HG03108 (cell line): ENCODE data around the gene SPOCK2.

ENCODE experiments used
- ATAC-seq: cut with Tn5 transposase; IDR thresholded peaks from one replicate; pipeline ENCODE4 v1.9.1; 2021; ENCODE audit warnings: moderate library complexity; ENCODE audit not compliant: unreplicated experiment

The SPOCK2 gene

DNA sequence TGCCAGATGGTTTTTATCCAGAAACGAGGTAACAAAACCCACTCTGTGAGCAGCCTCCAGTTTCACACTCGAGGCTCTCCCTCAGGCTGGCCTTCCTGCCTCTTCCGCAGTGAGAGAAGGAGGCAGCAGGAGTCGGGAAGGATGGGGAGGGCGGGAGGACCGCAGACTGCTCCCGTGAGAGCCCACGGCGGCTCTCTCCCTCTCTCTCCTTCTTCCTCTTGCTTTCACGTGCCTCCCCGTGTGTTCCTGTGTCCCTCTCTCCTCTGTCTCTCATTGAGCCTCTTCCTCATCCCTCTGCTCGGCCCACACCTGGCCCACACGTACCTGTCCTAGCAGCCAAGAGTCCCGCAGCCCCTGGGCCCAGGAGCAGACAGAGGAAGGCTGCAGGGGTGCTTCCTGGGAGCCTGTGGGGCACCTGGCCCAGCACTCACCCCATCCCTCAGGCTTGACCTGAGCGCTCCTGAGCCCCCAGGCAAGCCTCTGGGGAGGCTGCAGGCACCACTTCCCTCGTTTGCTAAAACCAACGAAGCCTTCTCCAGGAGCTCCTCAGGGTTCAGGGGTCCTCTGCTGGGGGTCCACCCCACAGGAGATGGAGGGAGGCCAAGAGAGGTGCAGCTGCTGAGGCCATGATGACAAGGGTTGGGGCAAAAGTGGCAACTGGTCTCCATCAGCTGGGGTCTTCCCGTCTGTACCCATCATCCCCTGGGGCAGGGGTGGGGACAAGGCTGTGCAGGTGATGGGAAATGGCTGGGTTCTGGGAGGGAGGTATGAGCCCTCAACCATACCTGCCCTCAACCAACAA lies 13.6 kb downstream of the SPOCK2 start:
- ATAC-seq = no peak

DNA sequence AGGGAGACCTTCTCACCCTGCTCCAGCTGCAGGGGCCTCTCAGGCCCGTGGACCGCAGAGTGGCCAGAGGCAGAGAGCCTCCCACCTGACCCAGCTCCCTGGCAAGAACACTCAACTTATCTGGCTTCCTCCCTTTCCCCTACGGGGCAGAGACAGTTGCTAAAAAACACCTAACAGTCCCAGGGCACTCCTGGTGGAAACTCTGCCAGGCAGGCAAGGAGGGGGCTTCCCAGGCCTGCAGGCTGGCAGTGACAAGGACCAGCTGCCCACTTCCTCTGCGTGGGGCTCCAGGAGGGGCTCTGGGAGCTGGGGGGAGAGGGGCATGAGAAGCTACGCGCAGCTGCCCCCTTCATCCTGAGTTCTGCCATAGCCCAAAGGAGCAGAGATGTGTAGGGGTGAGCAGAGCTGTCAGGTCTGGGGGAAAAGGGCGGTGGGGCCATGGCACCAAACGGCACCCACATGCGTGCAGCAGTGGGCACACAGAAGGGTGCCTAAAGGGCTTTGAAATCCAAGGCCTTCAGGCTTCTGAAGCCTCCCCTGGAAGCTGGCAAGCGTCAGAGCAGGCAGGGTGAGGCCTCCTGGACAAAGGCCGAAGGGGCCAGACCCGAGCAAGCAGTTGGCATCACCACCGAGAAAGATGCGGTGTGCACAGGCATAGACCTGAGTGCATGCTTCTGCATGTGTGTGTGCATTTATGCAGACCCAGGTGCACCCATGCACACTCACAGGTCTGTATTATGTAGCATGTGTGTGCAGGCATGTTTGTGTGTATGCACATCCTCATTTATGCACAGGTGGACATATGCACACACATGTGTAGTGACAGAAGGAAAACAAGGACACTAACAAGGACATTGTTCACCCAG lies 14.4 kb downstream of the SPOCK2 start:
- no peak for ATAC-seq

DNA sequence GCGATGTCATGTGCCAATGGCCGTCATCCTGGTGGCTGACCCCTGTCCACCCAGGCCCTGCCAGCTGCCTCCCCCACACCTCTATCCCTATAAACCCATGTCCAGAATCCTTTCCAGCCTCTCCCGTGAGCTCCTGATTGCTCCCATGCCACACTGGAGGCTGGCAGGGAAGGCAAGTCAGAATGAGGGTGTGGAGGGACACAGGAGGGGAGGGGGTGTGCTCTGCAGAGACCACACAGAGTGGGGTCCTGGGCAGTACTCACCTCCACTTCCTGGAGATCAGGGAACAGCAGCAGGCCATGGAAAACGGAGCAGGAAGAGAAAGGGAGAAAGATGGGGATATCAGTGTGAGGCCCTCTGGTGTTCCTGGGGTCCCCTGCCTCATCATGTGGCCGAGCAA lies 15.7 kb downstream of the SPOCK2 start:
- no peak for ATAC-seq

DNA sequence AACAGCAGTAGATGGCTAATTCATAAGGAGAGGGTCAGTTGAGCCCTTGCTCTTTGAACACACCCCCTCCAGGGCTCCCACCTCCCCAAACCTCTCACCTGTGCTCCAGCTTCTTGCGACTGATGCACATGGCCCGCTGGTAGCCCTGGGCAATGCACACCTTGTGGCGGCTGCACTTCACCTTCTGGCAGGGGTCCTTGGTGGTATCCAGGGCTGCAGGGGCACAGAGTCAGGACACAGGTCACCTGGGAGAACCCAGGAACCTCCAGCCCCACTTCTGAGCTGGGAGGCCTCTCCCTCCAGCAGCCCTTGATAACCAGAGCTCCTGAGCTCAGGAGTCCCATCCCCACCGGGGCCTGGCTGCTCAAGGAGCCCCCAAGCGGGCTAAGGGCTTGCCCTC lies 16.3 kb downstream of the SPOCK2 start:
- ATAC-seq = no peak

DNA sequence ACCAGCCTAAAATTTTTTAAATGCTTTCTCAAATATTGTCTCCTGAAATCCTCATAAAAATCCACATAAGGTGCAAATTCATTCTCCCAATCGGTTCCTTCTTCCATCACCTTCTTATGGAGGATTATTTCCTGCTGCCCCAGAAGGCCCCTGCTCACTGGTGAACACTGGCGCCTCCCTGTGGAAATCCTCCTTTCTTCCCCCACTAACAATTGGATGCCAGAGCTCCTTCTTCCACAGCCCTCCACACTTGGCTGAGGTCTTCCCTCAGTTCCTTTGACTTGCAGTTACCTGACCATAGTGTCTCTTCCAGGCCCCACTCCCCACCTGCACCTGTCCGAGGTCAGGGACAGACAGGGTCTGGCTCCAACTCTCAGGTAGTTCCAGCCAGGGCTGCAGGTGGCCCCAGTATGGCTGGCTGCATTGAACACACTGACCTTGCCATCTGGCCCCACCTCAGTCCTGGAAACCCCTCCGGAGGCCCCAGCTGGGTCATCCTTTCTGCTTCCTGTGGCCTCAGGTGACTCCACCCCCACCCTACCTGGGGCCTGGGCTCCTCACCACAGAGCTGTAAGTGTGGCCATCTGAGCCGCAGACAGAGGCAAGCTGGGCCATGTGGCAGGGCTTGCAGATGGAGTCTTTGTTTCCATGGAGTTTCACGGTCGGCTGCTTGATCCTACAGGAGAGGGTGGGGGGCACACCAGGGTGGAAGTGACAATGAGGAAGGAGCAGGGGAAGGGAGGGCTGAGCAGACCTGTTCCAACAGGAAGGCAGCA lies 18.4 kb downstream of the SPOCK2 start:
- ATAC-seq = no peak

DNA sequence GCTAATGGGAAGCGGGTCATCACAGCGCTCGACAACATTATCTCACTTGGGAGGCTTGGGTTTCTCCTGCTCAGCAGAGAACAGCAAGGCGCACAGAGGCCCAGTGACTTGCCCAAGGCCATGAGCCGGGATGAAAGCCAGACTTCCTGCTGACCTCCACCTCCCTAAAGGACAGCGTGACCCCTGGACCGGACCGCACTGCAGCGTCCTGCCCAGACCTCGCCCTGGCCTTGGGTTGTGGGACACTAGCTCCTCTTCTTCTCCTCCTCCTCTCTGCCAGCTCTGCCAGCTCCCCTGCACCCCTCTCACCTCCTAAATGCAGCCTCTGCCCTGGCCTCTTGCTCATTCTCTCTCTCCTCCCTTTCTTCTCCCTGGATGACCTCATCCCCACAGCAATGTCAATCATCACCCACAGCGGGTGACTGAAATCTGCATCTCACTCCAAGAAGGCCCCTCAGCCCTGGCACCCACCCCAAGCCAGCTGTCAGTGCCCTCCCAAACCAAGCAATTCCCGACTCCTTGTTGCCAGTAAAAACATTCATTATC lies 19.4 kb downstream of the SPOCK2 start:
- ATAC-seq = no peak

DNA sequence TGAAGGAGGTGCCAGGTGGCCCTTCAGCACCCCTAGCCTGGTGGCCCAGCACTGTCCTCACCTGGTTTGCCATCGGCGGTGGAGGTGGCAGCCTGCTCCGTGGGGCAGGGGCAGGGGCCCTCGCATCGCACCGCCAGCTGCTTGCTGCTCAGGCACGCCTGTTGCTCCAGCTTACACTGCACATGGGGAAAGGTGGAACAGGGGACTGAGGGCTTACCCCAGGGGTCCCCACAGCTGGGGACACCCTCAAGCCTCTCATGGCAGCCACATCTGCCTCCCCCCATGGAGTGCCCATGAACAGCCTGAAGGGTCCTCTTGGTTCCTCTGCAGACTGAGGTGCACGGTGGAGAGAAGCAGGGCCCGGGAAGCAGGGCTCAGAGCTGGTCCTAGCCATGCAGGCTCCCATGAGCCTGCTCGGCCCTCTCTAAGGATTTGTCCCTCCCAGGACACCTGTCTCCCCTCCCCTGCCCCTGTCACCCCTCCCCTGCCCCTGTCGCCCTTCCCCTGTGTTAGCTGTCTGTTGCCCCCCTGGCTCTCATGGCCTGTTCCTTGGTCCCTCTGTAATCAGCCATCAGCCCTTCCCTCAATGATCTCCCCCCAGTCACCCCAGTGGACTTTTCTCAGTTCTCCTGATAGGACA lies 20.1 kb downstream of the SPOCK2 start:
- no peak for ATAC-seq

DNA sequence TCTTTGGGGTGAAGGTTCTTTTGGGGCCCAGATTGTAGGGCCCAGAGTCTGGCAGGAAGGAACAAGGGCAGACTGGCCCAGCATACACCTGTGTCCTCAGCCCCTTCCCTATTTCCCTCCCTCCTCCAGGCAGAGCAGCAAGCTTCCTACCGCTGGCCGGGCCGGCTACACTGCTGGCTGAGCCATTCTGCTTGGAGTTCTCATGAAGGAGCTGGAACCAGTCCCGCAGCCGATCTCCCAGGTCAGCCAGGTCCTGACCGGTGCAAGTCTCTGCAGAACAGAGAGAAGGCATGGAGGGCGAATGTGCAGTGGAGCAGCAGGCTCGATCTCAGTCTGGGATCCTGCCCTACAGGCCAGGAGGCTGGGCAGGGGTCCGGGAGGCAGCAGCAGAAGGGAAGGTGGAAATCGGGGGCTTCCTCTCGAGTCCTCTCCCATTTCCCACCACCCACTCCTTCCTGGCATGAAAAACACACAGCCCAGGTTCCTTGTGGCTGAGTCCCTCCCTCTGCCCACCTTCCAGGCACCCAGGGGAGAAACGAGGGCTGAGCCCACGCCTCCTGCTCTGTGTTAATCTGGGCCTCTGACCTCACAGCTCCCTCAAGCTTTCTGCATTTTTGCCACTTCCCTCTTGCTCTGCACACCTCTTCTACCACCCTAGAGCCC lies 20.8 kb downstream of the SPOCK2 start:
- no peak for ATAC-seq

DNA sequence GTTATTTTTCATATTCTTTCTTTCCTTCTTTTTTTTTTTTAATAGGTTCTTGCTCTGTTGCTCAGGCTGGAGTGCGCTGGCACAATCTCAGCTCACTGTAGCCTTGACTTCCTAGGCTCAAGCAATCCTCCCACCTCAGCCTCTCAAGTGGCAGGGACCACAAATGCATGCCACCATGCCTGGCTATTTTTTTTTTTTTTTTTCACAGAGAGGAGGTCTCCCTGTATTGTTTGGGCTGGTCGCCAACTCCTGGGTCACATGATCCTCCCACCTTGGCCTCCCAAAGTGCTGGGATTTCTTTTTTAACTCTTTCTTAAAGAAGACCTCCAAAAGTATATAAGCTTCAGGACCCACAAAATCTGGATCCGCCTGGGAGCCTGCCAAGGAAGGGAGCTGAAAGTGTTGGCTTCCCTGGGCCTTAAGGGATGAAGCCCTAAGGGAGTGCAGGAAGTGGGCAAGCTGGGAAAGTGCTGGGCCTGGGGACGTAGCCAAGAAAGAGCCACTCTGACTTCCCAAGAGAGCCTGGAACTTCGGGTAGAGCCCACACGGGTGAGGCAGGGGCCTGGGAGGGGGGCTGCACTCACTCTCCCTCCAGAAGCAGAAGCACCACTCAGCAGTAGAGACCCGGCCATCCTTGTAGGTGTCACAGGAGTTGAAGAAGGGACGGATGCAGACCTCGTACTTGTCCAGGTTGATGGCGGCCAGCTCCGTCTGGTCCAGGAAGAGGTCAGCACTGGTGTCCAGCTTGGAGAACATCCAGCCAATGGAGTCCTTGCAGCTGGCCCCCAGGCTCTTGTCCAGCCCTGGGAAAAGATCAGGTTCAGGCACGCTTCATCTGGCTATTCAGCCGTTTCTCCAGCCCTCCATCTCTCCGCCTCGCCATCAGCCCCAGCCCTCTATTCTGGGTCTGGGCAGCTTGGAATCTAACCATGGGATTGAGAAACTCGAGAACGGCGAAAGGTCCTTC lies 21.8 kb downstream of the SPOCK2 start:
- no peak for ATAC-seq

DNA sequence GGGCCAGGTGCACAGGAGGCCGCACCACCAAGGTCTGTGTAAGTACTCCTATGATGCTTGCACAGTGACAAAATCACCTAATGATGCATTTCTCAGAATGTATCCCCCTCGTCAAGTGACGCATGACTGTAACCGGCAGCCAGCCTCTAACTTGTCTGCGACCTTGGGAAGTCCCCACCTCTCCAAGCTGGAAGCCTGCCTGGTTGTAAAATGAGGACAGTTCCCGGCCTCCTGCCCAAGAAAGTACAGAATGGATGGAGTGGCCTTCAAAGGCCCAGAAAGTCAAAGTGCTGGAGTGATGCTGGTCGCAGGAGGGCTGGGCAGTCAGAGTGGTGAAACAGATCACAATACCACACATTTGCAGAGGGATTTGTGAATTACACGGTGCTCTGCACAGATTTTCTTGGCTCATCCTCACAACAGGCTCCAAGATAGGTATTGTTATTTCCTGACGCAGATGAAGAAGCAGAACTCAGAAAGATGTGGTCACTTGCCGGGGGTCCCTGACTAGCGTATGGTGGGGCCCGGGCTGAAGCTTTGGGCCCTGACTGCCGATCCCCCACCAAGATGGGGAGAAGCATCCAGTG lies 22.8 kb downstream of the SPOCK2 start:
- no peak for ATAC-seq

DNA sequence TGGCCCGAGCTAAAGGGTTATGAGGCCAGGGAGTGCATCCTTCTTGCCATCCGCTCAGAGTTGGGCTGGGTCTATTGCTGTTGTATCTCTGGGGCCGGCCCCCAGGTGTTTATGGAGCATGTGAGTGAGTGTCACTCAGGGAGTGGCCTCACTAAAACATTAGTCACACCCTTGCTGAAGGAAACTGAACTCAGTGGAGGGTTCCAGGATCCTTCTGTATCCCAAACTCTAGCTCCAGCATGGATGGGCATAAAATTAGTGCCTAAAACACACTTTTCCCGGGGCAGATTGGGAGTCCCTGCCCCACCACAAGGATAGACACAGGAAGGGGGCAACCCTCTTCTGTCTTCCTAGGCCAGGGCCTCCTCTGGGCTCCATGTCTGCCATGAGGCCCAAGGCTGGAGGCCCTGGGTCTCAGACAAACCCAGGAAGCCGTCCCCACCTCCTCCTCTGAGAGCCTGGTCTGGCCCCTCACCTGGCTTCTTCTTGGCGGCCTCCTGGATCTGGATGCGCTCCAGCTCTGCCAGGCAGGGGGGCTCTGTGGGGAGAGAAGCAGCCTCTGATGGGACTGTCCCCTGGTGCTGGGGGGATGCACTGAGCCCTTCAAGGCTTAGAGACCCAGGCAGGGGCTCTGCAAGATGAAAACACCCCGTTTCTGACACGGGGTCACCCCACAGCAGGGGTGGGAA lies 24.5 kb downstream of the SPOCK2 start:
- ATAC-seq = no peak

DNA sequence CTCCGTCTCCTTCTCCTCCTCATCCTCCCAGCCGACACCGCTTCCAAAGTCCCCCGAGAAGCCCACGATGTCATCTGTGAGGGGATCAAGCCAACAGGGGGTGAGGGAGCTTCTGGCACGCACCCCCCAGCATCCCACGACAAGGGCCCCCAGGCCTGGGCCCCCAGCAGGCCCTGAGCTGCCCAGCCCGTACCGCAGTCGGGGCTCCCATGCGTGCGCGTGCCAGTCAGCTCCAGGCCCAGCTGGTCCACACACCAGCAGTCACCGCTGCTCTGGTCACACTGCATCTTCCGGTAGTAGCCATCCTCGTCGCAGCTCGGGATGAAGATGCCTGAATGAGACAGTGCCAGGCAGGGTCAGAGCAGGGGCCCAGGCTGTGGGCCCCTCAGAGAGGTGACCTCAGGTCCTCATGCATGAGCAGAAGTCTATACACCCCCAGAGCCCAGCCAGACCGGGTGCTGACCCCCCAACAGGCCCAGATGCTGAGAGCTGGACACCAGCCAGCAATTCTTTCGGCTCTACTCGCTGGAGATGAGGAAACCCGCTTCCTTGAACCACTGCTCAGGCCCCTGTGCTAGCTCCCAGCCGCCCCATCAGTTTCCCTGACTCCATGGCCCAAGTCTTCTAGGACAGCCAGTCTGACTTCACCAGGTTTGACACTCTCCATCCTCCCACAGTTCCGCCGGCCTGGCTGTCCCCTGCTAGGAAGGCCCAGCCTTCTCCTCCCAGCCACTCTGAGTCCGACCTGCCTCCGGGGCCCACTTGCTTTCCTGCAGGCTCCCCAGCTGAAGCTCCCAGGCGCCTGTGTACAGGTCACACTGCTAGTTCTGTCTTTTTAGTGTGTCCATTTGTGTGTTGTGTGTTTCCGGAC lies 25.3 kb downstream of the SPOCK2 start:
- no peak for ATAC-seq

DNA sequence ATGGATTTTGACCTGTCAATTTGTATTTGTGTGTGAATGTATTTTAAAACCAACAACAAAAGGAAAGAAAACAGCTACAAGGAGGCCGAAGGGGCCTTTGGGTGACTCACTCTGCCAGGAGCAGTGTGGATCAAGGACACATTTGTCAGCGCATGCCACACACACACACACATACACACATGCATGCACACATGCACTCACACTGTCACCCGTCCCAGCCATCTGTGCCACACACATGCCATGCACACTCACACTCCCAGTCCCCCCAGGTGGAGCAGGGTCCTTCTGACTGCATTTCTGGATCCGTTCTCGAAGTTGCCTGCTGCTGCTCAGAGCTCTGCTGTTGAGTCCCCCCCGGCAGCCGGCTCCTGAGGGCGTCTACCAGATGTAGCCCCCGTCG lies 26.0 kb downstream of the SPOCK2 start:
- no peak for ATAC-seq

DNA sequence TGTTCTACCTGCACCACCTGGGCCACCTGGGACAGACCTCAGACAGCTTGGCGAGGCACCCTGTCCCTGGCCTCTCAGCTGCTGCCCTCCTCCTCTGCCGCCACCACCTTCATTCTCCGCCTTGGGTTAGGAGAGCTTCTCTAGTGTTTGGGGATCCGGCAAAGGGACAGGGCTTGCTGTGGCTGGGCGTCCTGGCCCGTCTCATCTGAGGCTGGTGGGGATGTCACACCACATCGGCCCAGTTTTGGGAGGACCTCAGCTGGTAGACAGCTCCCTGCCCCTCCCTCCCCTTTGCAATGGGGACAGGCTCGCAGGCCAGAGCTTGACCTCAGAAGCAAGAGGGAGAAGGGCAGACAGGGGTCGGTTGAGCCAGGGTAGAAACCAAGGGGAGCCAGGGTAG lies 26.4 kb downstream of the SPOCK2 start:
- no peak for ATAC-seq

DNA sequence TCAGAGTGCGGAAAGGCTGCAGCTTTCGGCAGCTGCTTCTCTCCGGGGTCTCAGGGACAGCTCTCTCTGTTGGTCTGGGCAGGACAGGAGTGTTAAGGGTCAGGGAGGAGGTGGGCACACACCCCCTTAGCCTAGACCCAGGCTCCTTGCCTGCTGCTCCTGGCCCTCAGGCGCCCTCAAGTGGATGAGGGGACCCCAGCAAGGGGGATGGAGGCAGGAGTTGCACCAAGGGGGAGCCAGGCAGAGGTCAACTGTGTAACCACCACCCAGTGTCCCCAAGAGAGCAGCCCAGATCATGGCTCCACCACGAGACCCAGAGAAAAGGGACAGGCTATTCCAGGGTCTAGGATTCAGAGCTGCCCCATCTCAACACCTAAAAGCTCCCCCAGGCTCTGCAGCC lies 26.9 kb downstream of the SPOCK2 start:
- ATAC-seq = no peak

DNA sequence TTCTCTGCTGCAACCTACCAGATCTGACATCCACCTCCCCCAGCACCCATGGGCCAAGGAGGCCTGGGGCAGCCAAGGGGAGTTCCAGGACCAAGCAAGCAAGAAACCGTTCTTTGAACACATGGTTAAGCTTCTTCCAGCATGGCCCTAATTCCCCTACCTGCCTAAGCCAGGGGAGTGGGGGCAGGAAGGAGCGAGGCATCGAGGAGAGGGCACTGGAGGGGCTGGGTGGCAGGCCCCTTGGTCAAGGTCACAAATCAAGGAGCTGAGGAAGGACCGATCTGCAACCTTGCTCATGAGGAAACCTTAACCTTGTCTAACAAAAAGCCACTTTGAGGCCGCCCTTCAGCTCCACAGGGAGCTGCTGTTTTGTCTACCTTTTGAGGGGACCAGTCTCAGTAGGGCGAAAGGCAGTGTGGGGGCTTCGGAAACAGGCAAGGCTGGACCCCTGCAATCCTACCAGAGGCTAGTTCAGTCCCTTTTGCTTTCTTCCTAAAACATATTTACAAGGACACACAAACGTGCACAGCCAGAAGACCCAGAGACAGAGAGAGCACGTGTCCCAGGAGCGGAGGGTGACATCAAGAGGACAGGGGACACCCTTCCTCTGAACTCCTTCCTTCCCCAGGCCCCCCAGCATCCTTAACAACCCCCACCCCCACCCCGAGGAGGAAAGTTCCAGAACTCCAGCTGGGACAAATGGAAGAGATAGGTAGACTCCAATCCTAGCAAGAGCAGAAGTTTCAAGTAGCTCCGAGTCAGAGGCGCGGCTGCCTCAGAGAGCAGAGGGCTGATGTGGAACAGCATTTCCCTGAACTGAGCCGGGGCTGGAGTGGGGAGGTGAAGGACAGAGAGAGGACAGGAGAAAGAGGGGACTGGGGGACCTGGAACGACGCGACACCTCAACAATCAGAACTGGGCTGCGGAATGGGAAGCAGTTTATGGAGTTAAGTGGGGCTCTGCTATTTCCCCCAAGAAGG lies 28.2 kb downstream of the SPOCK2 start:
- ATAC-seq = no peak
